Prostate gland (tissue), 2 donors: ENCODE results near the gene RIPOR3. TPM values are rescaled to one million over a fixed set of nuclear protein-coding genes. Genes with fewer than 3 reads are reported as not detected.
"Not testable (repeated sequence)": the region's sequence is repeated elsewhere in the genome, so short reads cannot be mapped to it uniquely, and the experiment has no call there.

Experiments used
- DNase-seq: peaks from one replicate; pipeline ENCODE4 v3.0.0-alpha.2; 2019; ENCODE audit warnings: low spot score
- H3K27ac ChIP-seq, 2 donors: fragments of 200-600 bp; sonication (generic); 2 replicates each; pipeline ENCODE4 v1.5.1; 2017 to 2019
- H3K27me3 ChIP-seq: fragments of 200-600 bp; sonication (generic); replicated peaks from 2 replicates; pipeline ENCODE4 v1.5.1; 2019; ENCODE audit not compliant: insufficient read depth
- H3K36me3 ChIP-seq, 2 donors: fragments of 200-600 bp; sonication (generic); 1 replicate in 1 of 2; 2 replicates in 1 of 2; pipeline versions ENCODE4 v1.5.1 to v1.8.1; 2017 to 2019
- H3K4me1 ChIP-seq: fragments of 200-600 bp; sonication (generic); replicated peaks from 2 replicates; pipeline ENCODE4 v1.5.1; 2019
- H3K4me3 ChIP-seq, 2 donors: fragments of 200-600 bp; sonication (generic); 2 replicates each; pipeline ENCODE4 v1.5.1; 2017 to 2019
- H3K9me3 ChIP-seq: fragments of 200-600 bp; sonication (generic); 2 replicates; pipeline ENCODE4 v1.5.1; 2017
- POLR2A ChIP-seq: fragments of 450-650 bp; IDR thresholded peaks from one replicate; pipeline ENCODE4 v1.6.1; 2016; ENCODE audit warnings: antibody characterized with exemption, mild to moderate bottlenecking
- POLR2AphosphoS5 ChIP-seq: sonication (generic); formaldehyde crosslinking; IDR thresholded peaks from one replicate; pipeline ENCODE4 v1.6.1; 2017; ENCODE audit warnings: antibody characterized with exemption
- WGBS: methylation state at CpG from one replicate; pipeline ENCODE4 v1.1.5; 2018; 5-methylcytosine and 5-hydroxymethylcytosine counted together
- intact Hi-C: fragments of 100-400 bp; cut with DNase I; formaldehyde crosslinking; loops from one replicate; pipeline ENCODE4 v1.14.2; 2022
- total RNA-seq, 2 donors: library from RNA; depleted of rRNA; stranded (reverse); fragments of >200 nt; gene quantifications; one replicate each; pipeline ENCODE4 v1.1.0, GENCODE V29; 2016
- TF ChIP-seq, protein P1 (sequence below), 4 experiments: fragments of 200-600 bp in 2 of 4; fragments of 450-650 bp in 2 of 4; sonication (generic) in 2 of 4; IDR thresholded peaks; 1 replicate in 3 of 4; 2 replicates in 1 of 4; pipeline ENCODE4 v1.5.1; 2016 to 2019; ENCODE audit warnings: antibody characterized with exemption in 4 of 4, mild to moderate bottlenecking in 2 of 4, moderate library complexity in 2 of 4

RIPOR3 gene
- total RNA-seq, 2 donors from 2014 or later: 0.55 to 11.3 TPM

- 88% methylated on average over 4 of the region's 4 CpGs for WGBS
- no peak overlapping the region for H3K27ac ChIP-seq
- no peaks in the 10 kb centered on the region for H3K36me3 ChIP-seq
- H3K4me1 ChIP-seq: no peaks in the 10 kb centered on the region
- TF ChIP-seq, protein P1, sequence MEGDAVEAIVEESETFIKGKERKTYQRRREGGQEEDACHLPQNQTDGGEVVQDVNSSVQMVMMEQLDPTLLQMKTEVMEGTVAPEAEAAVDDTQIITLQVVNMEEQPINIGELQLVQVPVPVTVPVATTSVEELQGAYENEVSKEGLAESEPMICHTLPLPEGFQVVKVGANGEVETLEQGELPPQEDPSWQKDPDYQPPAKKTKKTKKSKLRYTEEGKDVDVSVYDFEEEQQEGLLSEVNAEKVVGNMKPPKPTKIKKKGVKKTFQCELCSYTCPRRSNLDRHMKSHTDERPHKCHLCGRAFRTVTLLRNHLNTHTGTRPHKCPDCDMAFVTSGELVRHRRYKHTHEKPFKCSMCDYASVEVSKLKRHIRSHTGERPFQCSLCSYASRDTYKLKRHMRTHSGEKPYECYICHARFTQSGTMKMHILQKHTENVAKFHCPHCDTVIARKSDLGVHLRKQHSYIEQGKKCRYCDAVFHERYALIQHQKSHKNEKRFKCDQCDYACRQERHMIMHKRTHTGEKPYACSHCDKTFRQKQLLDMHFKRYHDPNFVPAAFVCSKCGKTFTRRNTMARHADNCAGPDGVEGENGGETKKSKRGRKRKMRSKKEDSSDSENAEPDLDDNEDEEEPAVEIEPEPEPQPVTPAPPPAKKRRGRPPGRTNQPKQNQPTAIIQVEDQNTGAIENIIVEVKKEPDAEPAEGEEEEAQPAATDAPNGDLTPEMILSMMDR (IDR thresholded peaks at IDR 0.05): no peak
- TF ChIP-seq POLR2A (no peak), POLR2AphosphoS5 (no peak)
- no peaks in the 10 kb centered on the region for H3K9me3 ChIP-seq
- intact Hi-C loops: no loop called here
- DNase-seq: no peak
- H3K4me3 ChIP-seq: no peak overlapping the region
- H3K27me3 ChIP-seq: no peaks in the 10 kb centered on the region
These were observed 14.5 kb downstream of the RIPOR3 start for GRCh38 chr20:50676858-50677257.

DNA sequence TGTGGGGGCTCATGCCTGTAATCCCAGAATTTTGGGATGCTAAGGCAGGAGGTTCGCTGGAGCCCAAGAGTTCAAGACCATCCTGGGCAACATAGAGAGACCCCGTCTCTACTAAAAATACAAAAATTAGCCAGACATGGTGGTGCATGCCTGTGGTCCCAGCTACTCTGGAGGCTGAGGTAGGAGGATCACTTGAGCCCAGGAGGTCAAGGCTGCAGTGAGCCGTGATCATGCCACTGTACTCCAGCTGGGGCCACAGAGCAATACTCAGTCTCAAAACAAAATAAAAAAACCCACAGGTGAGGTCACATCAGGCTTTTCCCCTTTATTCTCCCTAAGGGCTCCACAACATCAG, 15.0 kb downstream of the RIPOR3 start:
- H3K4me3 ChIP-seq, H3K36me3 ChIP-seq, intact Hi-C loops, H3K4me1 ChIP-seq, H3K27me3 ChIP-seq, H3K27ac ChIP-seq, DNase-seq, H3K9me3 ChIP-seq: not testable (repeated sequence)
- 94% methylated on average over 3 of the region's 3 CpGs for WGBS

DNA sequence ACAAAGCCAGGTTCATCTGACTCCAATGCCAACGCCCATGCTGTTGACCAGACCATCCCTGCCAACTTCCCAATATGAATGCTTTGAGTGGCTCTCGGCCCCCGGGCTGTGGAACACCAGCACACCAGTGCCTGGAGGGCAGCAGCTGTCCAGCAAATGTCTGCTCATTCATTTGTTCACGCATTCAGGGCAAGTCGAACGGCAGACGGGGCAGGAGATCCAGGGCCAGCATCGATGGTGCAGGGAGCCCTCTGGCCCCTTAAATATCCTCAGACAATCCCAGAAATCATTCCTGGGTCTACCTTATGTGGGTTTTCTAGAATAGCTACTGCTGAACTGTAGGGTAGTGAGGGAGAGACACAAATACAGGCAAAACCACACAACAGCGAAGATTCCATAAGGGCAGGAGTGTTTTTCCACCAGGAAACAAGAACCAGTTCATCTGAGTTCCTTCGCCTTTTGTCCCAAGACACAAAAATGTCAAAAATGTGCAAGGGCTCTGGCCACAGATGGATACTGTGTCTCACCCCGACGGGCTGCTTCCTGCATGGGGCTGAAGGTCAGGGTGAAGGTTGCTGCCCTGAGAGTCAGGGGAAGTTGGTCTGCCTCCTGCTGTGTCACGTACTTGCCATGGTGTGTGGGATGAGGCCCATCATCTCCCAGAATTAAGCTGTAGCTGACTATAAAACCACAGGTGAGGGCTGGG, 15.5 kb downstream of the RIPOR3 start:
- 69% methylated on average over 12 of the region's 13 CpGs for WGBS
- intact Hi-C loops: no loop called here
- H3K4me3 ChIP-seq: no peak overlapping the region
- TF ChIP-seq POLR2A: no peak
- TF ChIP-seq, protein P1 (IDR thresholded peaks at IDR 0.05): no peak
- TF ChIP-seq POLR2AphosphoS5: no peak
- H3K27ac ChIP-seq: no peak overlapping the region
- H3K36me3 ChIP-seq: no peaks in the 10 kb centered on the region
- no peaks in the 10 kb centered on the region for H3K9me3 ChIP-seq
- no peaks in the 10 kb centered on the region for H3K27me3 ChIP-seq
- H3K4me1 ChIP-seq: no peaks in the 10 kb centered on the region
- no peak for DNase-seq

- Histone ChIP-seq H3K36me3 (no peaks in the 10 kb centered on the region), H3K4me3 (no peak overlapping the region), H3K27me3 (no peaks in the 10 kb centered on the region), H3K4me1 (no peaks in the 10 kb centered on the region), H3K27ac (no peak overlapping the region), H3K9me3 (no peaks in the 10 kb centered on the region)
- no peak for TF ChIP-seq POLR2A
- no peak for TF ChIP-seq POLR2AphosphoS5
- TF ChIP-seq, protein P1 (IDR thresholded peaks at IDR 0.05): no peak
- DNase-seq: no peak
- WGBS: 28% methylated on average over 2 of the region's 2 CpGs
- intact Hi-C loops: no loop called here
These were observed 17.1 kb downstream of the RIPOR3 start for GRCh38 chr20:50674138-50674825.

- no peaks in the 10 kb centered on the region for H3K27me3 ChIP-seq
- H3K4me3 ChIP-seq: no peak overlapping the region
- H3K27ac ChIP-seq: no peak overlapping the region
- H3K4me1 ChIP-seq: no peaks in the 10 kb centered on the region
- TF ChIP-seq, protein P1 (IDR thresholded peaks at IDR 0.05): no peak
- TF ChIP-seq POLR2AphosphoS5 (no peak), POLR2A (no peak)
- DNase-seq: no peak
- H3K9me3 ChIP-seq: no peaks in the 10 kb centered on the region
- no peaks in the 10 kb centered on the region for H3K36me3 ChIP-seq
- intact Hi-C loops: no loop called here
- WGBS: 60% methylated on average over 19 of the region's 19 CpGs
These were observed 17.7 kb downstream of the RIPOR3 start for GRCh38 chr20:50673466-50674137.
